ENCODE data around the gene PACS2.
"Not testable (repeated sequence)": the region's sequence is repeated elsewhere in the genome, so short reads cannot be mapped to it uniquely, and the experiment has no call there.

Gene PACS2

DNA sequence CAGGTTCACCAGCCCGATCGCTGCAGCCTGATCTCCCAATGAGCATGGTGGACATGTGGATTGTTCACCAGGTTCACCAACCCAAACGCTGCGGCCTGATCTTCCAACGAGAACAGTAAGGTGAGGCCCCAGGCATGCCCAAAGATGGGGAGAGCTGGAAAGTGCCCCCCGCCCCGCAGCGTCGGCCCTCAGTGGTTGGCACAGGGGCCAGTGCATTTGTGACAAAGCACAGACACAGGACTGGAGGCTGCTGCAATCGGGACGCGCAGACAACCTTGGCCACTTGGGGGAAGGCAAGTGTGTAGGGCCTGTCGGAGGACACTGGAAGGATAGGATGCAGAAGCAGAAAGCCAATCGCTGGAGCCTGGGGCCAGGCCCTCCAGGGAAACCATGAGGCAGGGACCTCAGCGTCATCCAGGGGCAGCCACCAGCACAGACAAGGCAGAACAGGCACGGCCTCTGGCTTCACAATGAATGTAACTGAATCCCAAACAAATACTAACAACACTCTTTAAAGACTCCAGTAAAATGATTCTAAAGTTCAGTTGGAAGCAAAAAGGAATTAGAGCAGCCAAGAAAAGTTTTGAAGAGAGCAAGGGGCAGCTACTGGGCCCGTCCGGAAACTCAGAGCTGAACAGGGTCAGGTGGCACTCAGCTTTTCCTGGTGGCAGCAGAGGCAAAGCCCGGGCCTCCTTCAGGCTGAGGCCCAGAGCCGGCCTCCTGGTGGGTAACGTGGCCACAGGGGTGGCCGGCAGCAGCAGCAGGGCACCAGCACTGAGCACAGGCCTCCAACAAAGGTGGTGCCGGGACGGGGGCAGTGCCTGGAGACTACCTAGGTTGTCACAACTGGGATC is 27.1 kb upstream of the PACS2 start:
- DNase-seq (ENCODE audit: extremely low spot score), result no peak
- TF ChIP-seq, protein P1, sequence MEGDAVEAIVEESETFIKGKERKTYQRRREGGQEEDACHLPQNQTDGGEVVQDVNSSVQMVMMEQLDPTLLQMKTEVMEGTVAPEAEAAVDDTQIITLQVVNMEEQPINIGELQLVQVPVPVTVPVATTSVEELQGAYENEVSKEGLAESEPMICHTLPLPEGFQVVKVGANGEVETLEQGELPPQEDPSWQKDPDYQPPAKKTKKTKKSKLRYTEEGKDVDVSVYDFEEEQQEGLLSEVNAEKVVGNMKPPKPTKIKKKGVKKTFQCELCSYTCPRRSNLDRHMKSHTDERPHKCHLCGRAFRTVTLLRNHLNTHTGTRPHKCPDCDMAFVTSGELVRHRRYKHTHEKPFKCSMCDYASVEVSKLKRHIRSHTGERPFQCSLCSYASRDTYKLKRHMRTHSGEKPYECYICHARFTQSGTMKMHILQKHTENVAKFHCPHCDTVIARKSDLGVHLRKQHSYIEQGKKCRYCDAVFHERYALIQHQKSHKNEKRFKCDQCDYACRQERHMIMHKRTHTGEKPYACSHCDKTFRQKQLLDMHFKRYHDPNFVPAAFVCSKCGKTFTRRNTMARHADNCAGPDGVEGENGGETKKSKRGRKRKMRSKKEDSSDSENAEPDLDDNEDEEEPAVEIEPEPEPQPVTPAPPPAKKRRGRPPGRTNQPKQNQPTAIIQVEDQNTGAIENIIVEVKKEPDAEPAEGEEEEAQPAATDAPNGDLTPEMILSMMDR (IDR thresholded peaks at IDR 0.05; ENCODE audit: control extremely low read depth, extremely low read depth, low read depth, missing control alignments), result no peak
- POLR2A ChIA-PET, result no interaction called here
- CTCF ChIA-PET, result interaction anchor here (1.3 to 1.6 kb wide), 2 partner anchors 27 to 39 kb away, joined by 3 read pairs; partner anchors contain the start of genes BTBD6 and PACS2

GRCh38 chr14:105288936-105289335 is 25.6 kb upstream of the PACS2 start:
- DNase-seq (ENCODE audit: extremely low spot score); POLR2A ChIA-PET: not testable (repeated sequence)
- CTCF ChIA-PET, result interaction anchor here (1.1 to 1.6 kb wide), 5 partner anchors 9 to 41 kb away, joined by 3 read pairs; partner anchors contain the start of genes BTBD6 and PACS2

- no peak for DNase-seq (ENCODE audit: extremely low spot score)
- ChIA-PET CTCF (interaction anchor here (1.0 to 2.0 kb wide), 3 partner anchors 10 to 245 kb away, joined by 3 to 5 read pairs (median 3); partner anchors contain the start of gene BRF1), POLR2A (interaction anchor here (0.5 kb wide), 1 partner anchor 369 kb away, joined by 4 read pairs; no protein-coding TSS in a partner anchor)
- TF ChIP-seq, protein P1 (IDR thresholded peaks at IDR 0.05; ENCODE audit: control extremely low read depth, extremely low read depth, low read depth, missing control alignments), result peak; percentile 28
Observed at GRCh38 chr14:105290621-105291346, 23.8 kb upstream of the PACS2 start.

DNA sequence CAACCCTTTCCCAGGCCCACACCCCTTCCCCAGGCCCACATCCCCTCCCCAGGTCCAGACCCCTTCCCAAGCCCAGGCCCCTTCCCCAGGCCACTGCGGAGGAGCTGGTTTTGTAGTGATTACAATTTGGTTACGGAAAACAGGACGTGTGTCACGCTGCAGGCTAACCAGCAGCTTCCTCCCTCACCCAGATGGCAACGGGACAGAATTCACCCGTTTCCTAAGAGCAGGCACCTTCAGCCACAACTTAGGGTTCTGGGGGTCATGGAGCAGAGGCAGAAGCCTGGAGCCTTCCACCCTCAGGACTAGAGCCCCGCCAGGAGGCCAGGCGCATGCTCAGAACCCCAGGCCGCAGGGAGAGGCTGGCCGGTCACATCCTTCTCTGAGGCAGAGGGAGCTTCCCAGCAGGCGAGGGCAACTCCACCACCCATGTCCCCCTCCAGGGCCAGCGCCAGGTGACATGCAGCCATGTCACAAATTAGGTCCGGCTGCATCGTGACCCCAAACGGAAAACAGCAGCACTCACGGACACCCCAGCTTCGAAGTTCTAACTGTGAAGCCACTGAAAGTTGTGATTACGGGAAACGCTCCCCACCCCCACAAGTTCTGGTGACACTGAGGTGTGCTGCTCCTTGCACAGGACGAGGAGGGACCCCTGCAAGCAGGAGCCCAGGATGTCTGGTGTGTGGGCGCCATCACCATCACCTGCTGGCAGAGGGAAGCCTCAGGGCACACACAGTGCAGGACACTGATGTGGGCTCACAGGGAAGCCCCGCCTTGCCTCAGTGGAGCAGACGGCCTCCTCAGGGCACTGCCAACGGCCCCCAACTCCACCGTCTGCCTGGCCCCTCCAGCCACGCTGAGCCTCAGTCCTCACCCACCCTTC is 21.5 kb upstream of the PACS2 start:
- POLR2A ChIA-PET, result no interaction called here
- CTCF ChIA-PET, result interaction anchor here (1.2 to 1.7 kb wide), 3 partner anchors 21 to 203 kb away, joined by 3 to 4 read pairs (median 3); partner anchors contain the start of gene PACS2
- no peak for DNase-seq (ENCODE audit: extremely low spot score)
- TF ChIP-seq, protein P1 (IDR thresholded peaks at IDR 0.05; ENCODE audit: control extremely low read depth, extremely low read depth, low read depth, missing control alignments), result no peak

- CTCF ChIA-PET, result interaction anchor here (1.2 to 2.7 kb wide), 3 partner anchors 17 to 39 kb away, joined by 3 to 6 read pairs (median 3); no protein-coding TSS in a partner anchor
- POLR2A ChIA-PET, result no interaction called here
- DNase-seq (ENCODE audit: extremely low spot score), result no peak
- TF ChIP-seq, protein P1 (IDR thresholded peaks at IDR 0.05; ENCODE audit: control extremely low read depth, extremely low read depth, low read depth, missing control alignments), result no peak
Observed at GRCh38 chr14:105294142-105294597, 20.4 kb upstream of the PACS2 start.

DNA sequence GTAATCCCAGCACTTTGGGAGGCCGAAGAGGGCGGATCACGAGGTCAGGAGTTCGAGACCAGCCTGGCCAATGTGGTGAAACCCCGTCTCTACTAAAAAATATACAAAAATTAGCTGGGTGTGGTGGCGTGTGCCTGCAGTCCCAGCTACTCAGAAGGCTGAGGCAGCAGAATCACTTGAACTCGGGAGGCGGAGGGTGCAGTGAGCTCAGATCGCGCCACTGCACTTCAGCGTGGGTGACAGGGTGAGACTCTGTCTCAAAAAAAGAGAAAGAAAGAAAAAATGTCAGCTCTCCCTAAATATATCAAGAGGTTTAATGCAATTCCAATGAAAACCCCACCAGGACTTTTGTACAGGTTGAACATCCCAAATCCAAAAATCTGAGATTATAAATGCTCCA is 17.2 kb upstream of the PACS2 start:
- POLR2A ChIA-PET; DNase-seq (ENCODE audit: extremely low spot score): not testable (repeated sequence)
- CTCF ChIA-PET, result interaction anchor here (0.7 to 1.2 kb wide), 2 partner anchors 10 to 17 kb away, joined by 3 read pairs; partner anchors contain the start of gene PACS2

Data from GM10248 (cell line).